GM12872 (cell line): ENCODE results near the gene ABCB9.

Experiments used
- CTCF ChIP-seq: IDR thresholded peaks from 3 replicates; pipeline ENCODE4 v1.5.1; 2011; ENCODE audit warnings: low read depth, mild to moderate bottlenecking, low read length, moderate library complexity; ENCODE audit not compliant: insufficient read depth

ABCB9 gene

GRCh38 chr12:122964439-122965257 is 1.6 kb downstream of the ABCB9 start:
- no peak for TF ChIP-seq CTCF

DNA sequence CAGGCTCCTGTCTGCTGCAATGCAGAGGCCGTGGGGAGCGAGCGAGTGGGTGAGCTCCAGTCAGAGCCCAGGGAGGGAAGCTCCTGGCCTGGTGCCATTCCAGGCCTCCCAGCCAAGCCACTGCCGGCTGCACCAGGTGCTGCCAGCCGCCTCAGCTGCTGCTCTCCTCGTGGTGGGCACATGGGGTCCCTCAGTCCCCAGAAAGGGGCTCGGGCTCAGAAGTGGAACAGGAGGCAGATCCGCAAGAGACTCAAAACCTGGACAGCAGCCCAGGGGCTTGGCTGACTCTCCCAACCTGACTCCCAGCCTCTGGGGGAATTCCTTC is 2.4 kb downstream of the ABCB9 start:
- TF ChIP-seq CTCF, result no peak

DNA sequence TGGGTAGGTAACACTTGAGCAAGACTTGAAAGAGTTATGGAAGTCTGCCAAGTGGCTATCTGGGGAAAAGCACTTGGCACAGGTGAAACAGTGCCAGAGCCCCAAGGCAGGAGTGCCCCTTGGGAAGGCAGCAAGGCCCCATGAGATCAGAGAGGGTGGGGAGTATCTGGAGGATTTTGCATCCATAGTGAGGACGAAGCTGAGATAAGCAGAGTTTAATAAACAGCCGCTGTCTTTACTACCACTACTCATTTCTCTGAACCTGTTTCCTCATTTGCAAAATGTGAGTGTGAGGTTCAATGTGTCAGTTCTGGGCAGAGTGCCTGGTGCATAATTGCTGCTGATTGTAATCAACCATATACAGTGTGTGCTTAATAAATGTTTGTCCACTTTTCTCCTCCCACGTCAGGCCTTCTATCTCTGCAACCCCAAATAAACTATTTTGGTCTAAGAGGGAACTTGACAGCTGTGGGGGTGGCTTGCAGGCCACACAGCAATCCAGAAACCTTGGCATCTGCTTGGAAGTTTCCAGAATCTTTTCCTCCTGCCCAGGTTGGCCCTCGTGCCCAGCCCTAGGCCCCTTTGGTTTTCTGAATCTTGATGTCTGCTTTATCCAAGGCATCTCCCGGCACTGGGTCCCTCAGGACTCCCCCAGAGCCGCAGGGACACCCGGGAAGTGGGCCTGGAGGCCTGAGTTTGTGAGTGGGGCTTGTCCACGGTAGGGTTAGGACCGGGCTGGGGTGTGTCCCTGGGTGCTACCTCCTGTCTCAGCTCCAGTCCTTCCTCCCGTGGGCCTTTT is 4.5 kb downstream of the ABCB9 start:
- no peak for TF ChIP-seq CTCF

DNA sequence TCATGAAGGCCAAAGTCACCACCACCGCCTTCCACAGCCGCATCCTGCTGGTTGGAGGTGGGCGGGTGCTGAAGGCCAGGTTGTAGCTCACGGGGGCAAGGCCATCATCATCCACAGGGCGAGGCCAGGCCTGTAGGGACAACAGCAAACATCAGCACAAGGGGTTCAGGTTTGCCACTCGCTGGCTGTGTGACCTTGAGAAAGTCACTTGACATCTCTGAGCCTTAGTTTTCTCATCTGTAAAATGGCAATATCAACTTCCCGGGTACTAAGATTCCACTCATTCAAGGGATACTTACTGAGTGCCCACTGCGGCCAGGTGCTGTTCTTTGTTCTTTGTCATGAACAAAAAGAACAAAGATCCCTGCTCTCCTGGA is 6.1 kb downstream of the ABCB9 start:
- TF ChIP-seq CTCF, result no peak

- TF ChIP-seq CTCF, result no peak
Measured at GRCh38 chr12:122959566-122960192, 6.6 kb downstream of the ABCB9 start.

- TF ChIP-seq CTCF, result no peak
Measured at GRCh38 chr12:122958198-122958888, 7.9 kb downstream of the ABCB9 start.

DNA sequence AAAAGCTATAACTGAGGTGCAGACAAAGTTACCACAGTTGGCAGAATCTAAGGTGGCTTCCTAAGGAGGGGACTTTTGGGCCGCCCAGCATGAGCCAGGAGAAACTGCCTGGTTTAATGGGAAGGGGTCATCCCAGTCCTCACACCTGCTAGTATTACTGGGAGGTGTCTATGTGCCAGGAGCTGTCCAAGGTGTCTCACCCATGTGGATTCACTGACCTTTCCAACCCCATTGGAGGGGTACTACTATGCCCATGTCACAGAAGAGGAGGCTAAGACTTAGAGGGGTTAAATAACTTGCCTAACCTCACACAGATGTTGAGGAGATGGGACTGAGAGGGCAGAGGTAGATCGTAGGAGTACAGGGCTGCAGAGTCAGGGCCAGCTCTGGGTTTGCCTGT is 10.2 kb downstream of the ABCB9 start:
- TF ChIP-seq CTCF, result no peak
